OCI-LY7 (cell line): ENCODE results near the gene SMTNL1.

Experiments used
- EZH2phosphoT487 ChIP-seq: fragments of 200-600 bp; sonication (generic); IDR thresholded peaks from 2 replicates; pipeline ENCODE4 v1.6.1; 2018; ENCODE audit warnings: low read depth, borderline replicate concordance, mild to moderate bottlenecking, mixed run types, antibody characterized with exemption, low read length, moderate library complexity, mixed read lengths
- TF ChIP-seq, protein P1 (sequence below): fragments of 200-600 bp; sonication (generic); conservative IDR thresholded peaks from 2 replicates; pipeline ENCODE4 v1.5.1; 2014; ENCODE audit warnings: mild to moderate bottlenecking, antibody characterized with exemption, low read length, moderate library complexity, mixed read lengths

DNA sequence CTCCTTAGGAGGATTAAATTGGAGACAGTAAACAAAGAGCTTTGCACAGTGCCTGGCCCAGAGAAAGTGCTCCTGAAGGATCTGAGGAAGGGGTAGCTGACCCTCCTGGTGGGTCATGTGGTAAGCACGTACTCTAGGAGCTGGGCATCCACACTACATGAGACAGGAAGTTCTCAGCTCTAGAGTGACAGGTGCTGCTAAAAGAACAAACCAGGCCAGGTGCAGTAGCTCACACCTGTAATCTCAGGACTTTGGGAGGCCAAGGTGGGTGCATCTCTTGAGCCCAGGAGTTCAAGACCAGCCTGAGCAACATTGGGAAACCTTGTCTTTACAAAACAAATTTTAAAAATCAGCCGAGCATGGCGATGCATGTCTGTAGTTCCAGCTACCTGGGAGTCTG, 35.0 kb upstream of the SMTNL1 start:
- TF ChIP-seq, protein P1, sequence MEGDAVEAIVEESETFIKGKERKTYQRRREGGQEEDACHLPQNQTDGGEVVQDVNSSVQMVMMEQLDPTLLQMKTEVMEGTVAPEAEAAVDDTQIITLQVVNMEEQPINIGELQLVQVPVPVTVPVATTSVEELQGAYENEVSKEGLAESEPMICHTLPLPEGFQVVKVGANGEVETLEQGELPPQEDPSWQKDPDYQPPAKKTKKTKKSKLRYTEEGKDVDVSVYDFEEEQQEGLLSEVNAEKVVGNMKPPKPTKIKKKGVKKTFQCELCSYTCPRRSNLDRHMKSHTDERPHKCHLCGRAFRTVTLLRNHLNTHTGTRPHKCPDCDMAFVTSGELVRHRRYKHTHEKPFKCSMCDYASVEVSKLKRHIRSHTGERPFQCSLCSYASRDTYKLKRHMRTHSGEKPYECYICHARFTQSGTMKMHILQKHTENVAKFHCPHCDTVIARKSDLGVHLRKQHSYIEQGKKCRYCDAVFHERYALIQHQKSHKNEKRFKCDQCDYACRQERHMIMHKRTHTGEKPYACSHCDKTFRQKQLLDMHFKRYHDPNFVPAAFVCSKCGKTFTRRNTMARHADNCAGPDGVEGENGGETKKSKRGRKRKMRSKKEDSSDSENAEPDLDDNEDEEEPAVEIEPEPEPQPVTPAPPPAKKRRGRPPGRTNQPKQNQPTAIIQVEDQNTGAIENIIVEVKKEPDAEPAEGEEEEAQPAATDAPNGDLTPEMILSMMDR: no peak
- TF ChIP-seq EZH2phosphoT487: no peak
